Measurements from ENCODE around the gene EPO.

EPO gene

GRCh38 chr7:100768784-100769183 lies 48.5 kb downstream of the EPO start:
- no peak overlapping the region for H3K9ac ChIP-seq
- no peak for TF ChIP-seq CTCF (IDR thresholded peaks at IDR 0.05)

More at GRCh38 chr7:100768784-100769183, 48.5 kb downstream of the EPO start:
- no peaks in the 10 kb centered on the region for H3K27me3 ChIP-seq (ENCODE audit: control insufficient read depth, insufficient read depth, low read length)
- H3K79me2 ChIP-seq, result no peaks in the 10 kb centered on the region
- no peak overlapping the region for H2AFZ ChIP-seq
- H3K4me2 ChIP-seq (ENCODE audit: low read length), result no peak overlapping the region
- no peak overlapping the region for H3K4me3 ChIP-seq (ENCODE audit: low read depth, low read length)
- H3K4me1 ChIP-seq, result no peaks in the 10 kb centered on the region
- no peak overlapping the region for H3K27ac ChIP-seq
- no peaks in the 10 kb centered on the region for H3K36me3 ChIP-seq (ENCODE audit: control insufficient read depth, insufficient read depth, low read length)
- no peaks in the 10 kb centered on the region for H3K9me3 ChIP-seq (ENCODE audit: control insufficient read depth, low read length)

All from parathyroid adenoma (tissue), 2 donors.